Mammary epithelial cell (primary cell): ENCODE data around the gene PHF24.

ENCODE experiments used
- CTCF ChIP-seq, 2 donors: IDR thresholded peaks in 1 of 2; conservative IDR thresholded peaks in 1 of 2; 2 replicates each; pipeline ENCODE4 v1.5.1; 2011 to 2012; ENCODE audit warnings: inconsistent platforms in 2 of 2, low read length in 2 of 2, mild to moderate bottlenecking in 2 of 2, control low read depth in 1 of 2, low read depth in 1 of 2; ENCODE audit not compliant: insufficient read depth in 1 of 2; ENCODE audit errors: extremely low read depth in 1 of 2
- EZH2 ChIP-seq: IDR thresholded peaks from 2 replicates; pipeline ENCODE4 v1.6.1; 2012; ENCODE audit warnings: low read length, inconsistent platforms, borderline replicate concordance

- TF ChIP-seq CTCF (conservative IDR thresholded peaks at IDR 0.05 in 1 of 2, IDR thresholded peaks at IDR 0.05 in 1 of 2; ENCODE audit: extremely low read depth in 1 of 2, insufficient read depth in 1 of 2, low read depth in 1 of 2, low read length in 2 of 2) (peak; percentile 82), EZH2 (no peak)
Observed at GRCh38 chr9:34994260-34994899, 36.3 kb downstream of the PHF24 start.
